Measurements from ENCODE around the gene F2. TPM values are rescaled to one million over a fixed set of nuclear protein-coding genes. Genes with fewer than 3 reads are reported as not detected.

F2 gene
- total RNA-seq, 2 experiments from 2014 or later = not detected

- Histone ChIP-seq H3K9me3 (ENCODE audit: control insufficient read depth in 1 of 2, insufficient read depth in 1 of 2, low read length in 2 of 2) (no peaks in the 10 kb centered on the region), H3K4me3 (ENCODE audit: low read length) (no peak overlapping the region), H3K36me3 (ENCODE audit: insufficient read depth, low read length) (peaks cover 54% of the 10 kb centered on the region), H3K4me1 (ENCODE audit: insufficient read depth, low read length) (peaks cover 81% of the 10 kb centered on the region), H3K27ac (ENCODE audit: low read depth in 1 of 2, low read length in 2 of 2) (peak overlapping the region; percentile 26 to 59), H3K27me3 (ENCODE audit: control insufficient read depth in 1 of 2, insufficient read depth in 2 of 2, low read length in 2 of 2) (no peaks in the 10 kb centered on the region)
- POLR2A ChIA-PET = interaction anchor here (1.3 to 8.0 kb wide), 4 partner anchors 15 to 55 kb away, joined by 3 to 146 read pairs (median 15); partner anchors contain the start of genes ARHGAP1, ATG13, HARBI1 and ZNF408
- peak overlapping the region; percentile 64 for H3K4me3 Mint-ChIP-seq
- H3K27me3 Mint-ChIP-seq = no peaks in the 10 kb centered on the region
- ATAC-seq (ENCODE audit: poor library complexity) = no peak
- no peaks in the 10 kb centered on the region for H3K9me3 Mint-ChIP-seq
- intact Hi-C loops (cut with DNase I, micrococcal nuclease) = loop anchor here in 1 of 2 experiments (1.0 kb wide), 2 partner anchors 28 to 55 kb away; partner anchors contain the start of genes ARHGAP1, ATG13 and HARBI1
- CTCF ChIA-PET = interaction anchor here (1.5 to 1.7 kb wide), 2 partner anchors 24 to 182 kb away, joined by 3 to 5 read pairs; no protein-coding TSS in a partner anchor
- DNase-seq = peak in 1 of 14 experiments; percentile 19
- peaks cover 69% of the 10 kb centered on the region for H3K36me3 Mint-ChIP-seq (ENCODE audit: low read depth)
- H3K4me1 Mint-ChIP-seq (ENCODE audit: low read depth) = peaks cover 78% of the 10 kb centered on the region
- no peak for TF ChIP-seq CTCF (IDR thresholded peaks at IDR 0.05)
- peak overlapping the region; percentile 80 for H3K27ac Mint-ChIP-seq
Observed at GRCh38 chr11:46671958-46672315, 47.1 kb upstream of the F2 start.

GRCh38 chr11:46672381-46672839, 46.6 kb upstream of the F2 start:
- H3K27ac ChIP-seq (ENCODE audit: low read depth in 1 of 2, low read length in 2 of 2) = peak overlapping the region; percentile 26 to 59
- no peaks in the 10 kb centered on the region for H3K27me3 ChIP-seq (ENCODE audit: control insufficient read depth in 1 of 2, insufficient read depth in 2 of 2, low read length in 2 of 2)
- DNase-seq (no peak), ATAC-seq (ENCODE audit: poor library complexity) (no peak)
- no peak for TF ChIP-seq CTCF (IDR thresholded peaks at IDR 0.05)
- intact Hi-C loops (cut with DNase I, micrococcal nuclease) = no loop called here
- H3K36me3 ChIP-seq (ENCODE audit: insufficient read depth, low read length) = peaks cover 51% of the 10 kb centered on the region
- peaks cover 83% of the 10 kb centered on the region for H3K4me1 Mint-ChIP-seq (ENCODE audit: low read depth)
- H3K9me3 Mint-ChIP-seq = no peaks in the 10 kb centered on the region
- no peak overlapping the region for H3K4me3 ChIP-seq (ENCODE audit: low read length)
- peaks cover 69% of the 10 kb centered on the region for H3K36me3 Mint-ChIP-seq (ENCODE audit: low read depth)
- peak overlapping the region; percentile 80 for H3K27ac Mint-ChIP-seq
- peaks cover 86% of the 10 kb centered on the region for H3K4me1 ChIP-seq (ENCODE audit: insufficient read depth, low read length)
- ChIA-PET POLR2A (interaction anchor here (1.8 to 8.0 kb wide), 2 partner anchors 14 to 25 kb away, joined by 6 to 146 read pairs; partner anchors contain the start of genes ARHGAP1 and ZNF408), CTCF (interaction anchor here (1.7 kb wide), 1 partner anchor 25 kb away, joined by 5 read pairs; no protein-coding TSS in a partner anchor)
- H3K4me3 Mint-ChIP-seq = peak overlapping the region; percentile 55
- H3K9me3 ChIP-seq (ENCODE audit: control insufficient read depth in 1 of 2, insufficient read depth in 1 of 2, low read length in 2 of 2) = no peaks in the 10 kb centered on the region
- no peaks in the 10 kb centered on the region for H3K27me3 Mint-ChIP-seq

GRCh38 chr11:46673713-46674462, 45.1 kb upstream of the F2 start:
- intact Hi-C loops (cut with DNase I, micrococcal nuclease) = no loop called here
- no peaks in the 10 kb centered on the region for H3K9me3 Mint-ChIP-seq
- H3K4me1 ChIP-seq (ENCODE audit: insufficient read depth, low read length) = peaks cover 89% of the 10 kb centered on the region
- H3K36me3 Mint-ChIP-seq (ENCODE audit: low read depth) = peaks cover 67% of the 10 kb centered on the region
- ATAC-seq (ENCODE audit: poor library complexity) = no peak
- TF ChIP-seq CTCF (IDR thresholded peaks at IDR 0.05) = no peak
- peak in 1 of 14 experiments; percentile 12 for DNase-seq
- H3K36me3 ChIP-seq (ENCODE audit: insufficient read depth, low read length) = peaks cover 49% of the 10 kb centered on the region
- peak overlapping the region; percentile 80 for H3K27ac Mint-ChIP-seq
- H3K27me3 ChIP-seq (ENCODE audit: control insufficient read depth in 1 of 2, insufficient read depth in 2 of 2, low read length in 2 of 2) = no peaks in the 10 kb centered on the region
- H3K4me1 Mint-ChIP-seq (ENCODE audit: low read depth) = peaks cover 80% of the 10 kb centered on the region
- ChIA-PET POLR2A (interaction anchor here (0.5 to 8.0 kb wide), 3 partner anchors 10 to 99 kb away, joined by 3 to 146 read pairs (median 11); partner anchors contain the start of genes ARHGAP1 and ZNF408), CTCF (no interaction called here)
- H3K27me3 Mint-ChIP-seq = no peaks in the 10 kb centered on the region
- H3K9me3 ChIP-seq (ENCODE audit: control insufficient read depth in 1 of 2, insufficient read depth in 1 of 2, low read length in 2 of 2) = no peaks in the 10 kb centered on the region
- H3K4me3 ChIP-seq (ENCODE audit: low read length) = no peak overlapping the region
- peak overlapping the region; percentile 58 to 59 for H3K27ac ChIP-seq (ENCODE audit: low read depth in 1 of 2, low read length in 2 of 2)
- peak overlapping the region; percentile 25 for H3K4me3 Mint-ChIP-seq
